Common myeloid progenitor, CD34-positive (primary cell): ENCODE results near the gene DOCK6.

Experiments used
- CTCF ChIA-PET: fragments of 350-600 bp; sonication (Branson Sonifier 250); formaldehyde crosslinking; loops from one replicate; lab custom pipeline; 2021; ENCODE audit warnings: antibody characterized with exemption; lab: Charles Lee
- POLR2A ChIA-PET: fragments of 350-600 bp; sonication (Branson Sonifier 250); formaldehyde crosslinking; loops from one replicate; lab custom pipeline; 2021; ENCODE audit warnings: antibody characterized with exemption; lab: Charles Lee
- DNase-seq, 3 donors: peaks; one replicate each; pipeline versions ENCODE4 v3.0.0 to v3.0.0-alpha.2; 2013
- H3K27ac ChIP-seq, 2 experiments: 1 replicate in 1 of 2; 2 replicates in 1 of 2; pipeline ENCODE4 v1.7.0; 2013; ENCODE audit warnings: inconsistent platforms in 2 of 2, low read length in 2 of 2, mild to moderate bottlenecking in 2 of 2, low read depth in 1 of 2, moderate library complexity in 1 of 2; ENCODE audit not compliant: severe bottlenecking in 2 of 2, insufficient read depth in 1 of 2, poor library complexity in 1 of 2
- H3K27me3 ChIP-seq, 5 experiments: replicated peaks in 2 of 5; 1 replicate in 3 of 5; 2 replicates in 2 of 5; pipeline versions ENCODE4 v1.6.1 to v1.7.0; 2013; ENCODE audit warnings: low read length in 4 of 5, mild to moderate bottlenecking in 2 of 5, moderate library complexity in 2 of 5, inconsistent platforms in 1 of 5; ENCODE audit not compliant: insufficient read depth in 5 of 5, control insufficient read depth in 4 of 5
- H3K36me3 ChIP-seq, 4 experiments: 1 replicate in 2 of 4; 2 replicates in 2 of 4; pipeline versions ENCODE4 v1.6.1 to v1.7.0; 2013; ENCODE audit warnings: low read length in 3 of 4, control low read depth in 1 of 4, mild to moderate bottlenecking in 1 of 4; ENCODE audit not compliant: control insufficient read depth in 4 of 4, insufficient read depth in 4 of 4
- H3K4me1 ChIP-seq, 4 experiments: 1 replicate in 3 of 4; 2 replicates in 1 of 4; pipeline versions ENCODE4 v1.6.1 to v1.7.1; 2013; ENCODE audit warnings: low read length in 3 of 4, mild to moderate bottlenecking in 3 of 4, control low read depth in 1 of 4, inconsistent platforms in 1 of 4, moderate library complexity in 1 of 4; ENCODE audit not compliant: control insufficient read depth in 4 of 4, insufficient read depth in 4 of 4; ENCODE audit errors: control extremely low read depth in 1 of 4
- H3K4me3 ChIP-seq, 7 experiments: 1 replicate in 4 of 7; 2 replicates in 3 of 7; pipeline versions ENCODE4 v1.5.1 to v1.7.0; 2013; ENCODE audit warnings: mild to moderate bottlenecking in 7 of 7, low read length in 6 of 7, moderate library complexity in 6 of 7, inconsistent platforms in 2 of 7, low read depth in 2 of 7, control low read depth in 1 of 7; ENCODE audit not compliant: insufficient read depth in 4 of 7, control insufficient read depth in 1 of 7; ENCODE audit errors: extremely low read depth in 1 of 7
- H3K9me3 ChIP-seq, 5 experiments: 1 replicate in 4 of 5; 2 replicates in 1 of 5; pipeline versions ENCODE4 v1.6.1 to v1.7.1; 2013; ENCODE audit warnings: low read length in 4 of 5, mild to moderate bottlenecking in 2 of 5, inconsistent platforms in 1 of 5, low read depth in 1 of 5, moderate library complexity in 1 of 5; ENCODE audit not compliant: control insufficient read depth in 4 of 5, insufficient read depth in 2 of 5; ENCODE audit errors: control extremely low read depth in 1 of 5
- WGBS: methylation state at CpG from one replicate; pipeline ENCODE4 v1.1.5; 2013; ENCODE audit not compliant: insufficient coverage; 5-methylcytosine and 5-hydroxymethylcytosine counted together

Gene DOCK6

GRCh38 chr19:11171144-11171543 lies 91.2 kb downstream of the DOCK6 start:
- H3K36me3 ChIP-seq: peaks cover 2 to 52% (median 16%) of the 10 kb centered on the region in 4 experiments
- DNase-seq: no peak
- CTCF ChIA-PET: no interaction called here
- no peak overlapping the region for H3K4me3 ChIP-seq
- no peaks in the 10 kb centered on the region for H3K27me3 ChIP-seq
- POLR2A ChIA-PET: no interaction called here
- 100% methylated on average over 2 of the region's 5 CpGs for WGBS
- H3K27ac ChIP-seq: no peak overlapping the region
- no peaks in the 10 kb centered on the region for H3K4me1 ChIP-seq
- no peaks in the 10 kb centered on the region for H3K9me3 ChIP-seq

DNA sequence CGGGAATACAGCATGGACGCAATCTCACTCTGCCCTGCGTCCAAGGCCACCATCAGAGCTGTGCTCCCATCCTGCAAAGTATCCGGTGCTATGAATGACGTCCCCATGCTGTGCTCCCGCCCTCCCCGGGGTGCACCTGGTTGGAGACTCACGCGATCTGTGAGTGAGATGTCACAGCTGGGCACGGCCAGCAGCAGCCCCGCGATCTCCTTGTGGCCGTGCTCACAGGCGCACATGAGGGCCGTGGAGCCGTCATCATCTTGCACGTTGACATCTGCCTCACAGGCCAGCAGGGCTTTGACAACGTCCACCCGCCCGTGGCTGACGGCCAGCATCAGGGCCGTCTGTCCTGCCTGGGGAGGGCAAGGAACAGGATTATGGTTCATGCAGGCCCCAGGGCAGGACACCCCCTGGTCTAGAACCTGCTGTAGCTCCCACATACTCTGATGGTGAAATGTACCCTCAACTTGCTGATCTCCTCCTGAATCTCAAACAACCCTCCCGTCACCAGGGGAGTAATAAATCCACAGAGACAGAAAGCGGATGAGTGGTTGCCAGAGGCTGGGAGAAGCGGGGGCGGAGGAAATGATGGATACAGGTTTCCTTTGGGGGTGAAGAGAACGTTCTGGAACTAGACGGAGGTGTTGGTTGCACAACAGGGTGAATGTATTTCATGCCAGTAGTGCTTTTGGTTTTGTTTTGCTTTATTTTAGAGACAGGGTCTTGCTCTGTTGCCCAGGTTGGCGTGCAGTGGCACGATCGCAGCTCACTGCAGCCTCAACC lies 92.2 kb downstream of the DOCK6 start:
- POLR2A ChIA-PET: no interaction called here
- Histone ChIP-seq H3K4me1 (no peaks in the 10 kb centered on the region), H3K9me3 (no peaks in the 10 kb centered on the region), H3K36me3 (peaks cover 5 to 58% (median 16%) of the 10 kb centered on the region in 4 experiments), H3K27me3 (no peaks in the 10 kb centered on the region), H3K27ac (no peak overlapping the region), H3K4me3 (no peak overlapping the region)
- peak in 1 of 3 donors; percentile 15 for DNase-seq
- CTCF ChIA-PET: no interaction called here
- WGBS: 95% methylated on average over 30 of the region's 31 CpGs

GRCh38 chr19:11168568-11168967 lies 93.8 kb downstream of the DOCK6 start:
- Histone ChIP-seq H3K4me1 (no peaks in the 10 kb centered on the region), H3K4me3 (no peak overlapping the region), H3K9me3 (no peaks in the 10 kb centered on the region), H3K27me3 (no peaks in the 10 kb centered on the region), H3K36me3 (peaks cover 3 to 46% (median 13%) of the 10 kb centered on the region in 4 experiments), H3K27ac (no peak overlapping the region)
- ChIA-PET CTCF (interaction anchor here (1.4 kb wide), 1 partner anchor 42 kb away, joined by 4 read pairs; no protein-coding TSS in a partner anchor), POLR2A (interaction anchor here (0.9 kb wide), 1 partner anchor 11 kb away, joined by 3 read pairs; no protein-coding TSS in a partner anchor)
- DNase-seq: no peak
- 88% methylated on average over 7 of the region's 7 CpGs for WGBS

DNA sequence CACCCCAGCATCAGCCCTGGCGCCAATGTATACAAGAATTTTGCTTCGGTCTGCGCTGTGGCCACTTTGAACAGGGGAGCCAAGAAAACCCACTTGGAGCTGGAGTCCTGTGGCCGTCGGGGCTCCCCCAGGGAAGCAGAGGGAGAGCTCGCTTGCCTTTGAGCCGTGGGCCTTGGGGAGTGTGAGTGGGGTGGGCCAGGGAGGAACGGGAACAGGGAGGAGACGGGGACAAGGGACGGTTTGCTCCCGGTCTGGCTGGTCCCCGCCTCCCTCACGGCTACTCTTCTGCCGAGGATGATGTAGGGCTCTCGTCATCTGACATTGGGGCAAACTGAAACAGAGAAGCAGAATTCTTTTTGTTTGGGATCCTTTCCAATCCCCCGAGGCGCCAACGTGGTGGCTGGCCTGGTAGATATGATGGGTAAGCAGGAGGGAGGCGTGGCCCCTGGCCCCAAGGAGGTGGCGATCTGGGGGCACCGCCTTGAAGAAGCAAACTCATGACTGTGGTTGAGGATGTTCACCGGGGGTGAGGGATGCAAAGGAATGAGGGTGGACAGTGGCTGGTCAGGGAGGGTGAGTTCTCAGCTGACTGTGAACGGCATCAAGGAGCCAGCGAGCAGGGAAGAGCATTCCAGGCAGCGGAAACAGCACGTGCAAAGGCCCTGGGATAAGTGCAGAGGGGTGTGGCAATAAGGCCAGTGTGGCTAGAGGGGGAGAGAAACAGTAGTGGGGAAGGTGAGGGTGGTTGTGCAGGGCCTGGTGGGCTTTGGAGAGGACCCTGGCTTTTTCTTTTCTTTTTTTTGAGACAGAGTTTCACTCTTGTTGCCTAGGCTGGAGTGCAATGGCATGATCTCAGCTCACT lies 95.8 kb downstream of the DOCK6 start:
- no peak for DNase-seq
- Histone ChIP-seq H3K36me3 (peaks cover 3 to 32% (median 9%) of the 10 kb centered on the region in 4 experiments), H3K9me3 (no peaks in the 10 kb centered on the region), H3K27me3 (no peaks in the 10 kb centered on the region), H3K4me1 (no peaks in the 10 kb centered on the region), H3K27ac (no peak overlapping the region), H3K4me3 (no peak overlapping the region)
- WGBS: 91% methylated on average over 23 of the region's 26 CpGs
- ChIA-PET CTCF (interaction anchor here (1.3 kb wide), 1 partner anchor 37 kb away, joined by 3 read pairs; no protein-coding TSS in a partner anchor), POLR2A (no interaction called here)

GRCh38 chr19:11165486-11166030 lies 96.8 kb downstream of the DOCK6 start:
- H3K27ac ChIP-seq: no peak overlapping the region
- no peak overlapping the region for H3K4me3 ChIP-seq
- 100% methylated on average over 8 of the region's 13 CpGs for WGBS
- H3K27me3 ChIP-seq: no peaks in the 10 kb centered on the region
- no peaks in the 10 kb centered on the region for H3K4me1 ChIP-seq
- ChIA-PET POLR2A (no interaction called here), CTCF (no interaction called here)
- H3K36me3 ChIP-seq: peaks cover 3 to 30% (median 8%) of the 10 kb centered on the region in 4 experiments
- H3K9me3 ChIP-seq: no peaks in the 10 kb centered on the region
- no peak for DNase-seq

DNA sequence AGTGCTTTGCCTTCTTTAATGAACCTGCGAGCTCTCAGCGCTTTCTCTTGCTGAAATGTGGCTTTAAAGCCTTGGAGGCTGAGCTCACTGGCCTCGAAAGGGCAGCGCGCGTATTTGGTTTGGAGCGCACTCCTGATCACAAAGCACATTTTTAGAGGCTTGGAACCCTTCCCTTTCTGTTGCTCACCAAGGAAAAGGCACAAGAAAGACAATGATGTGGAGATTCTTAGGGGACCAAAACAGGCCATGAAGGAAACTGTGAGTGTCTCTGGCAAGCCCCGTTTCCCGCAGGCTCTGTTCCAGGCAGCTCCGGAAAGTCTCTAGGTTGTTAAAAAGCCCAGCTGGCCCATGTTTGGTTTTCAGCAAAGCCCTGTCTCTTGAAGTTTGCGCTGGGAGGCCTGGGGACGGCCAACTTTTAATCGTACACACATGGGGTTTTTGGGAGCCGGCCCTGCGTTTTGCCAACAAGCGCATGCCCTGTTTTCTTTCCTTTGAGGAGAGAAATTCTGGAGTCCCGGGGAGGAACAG lies 97.4 kb downstream of the DOCK6 start:
- ChIA-PET CTCF (interaction anchor here (1.0 to 1.6 kb wide), 2 partner anchors 9 to 39 kb away, joined by 3 to 8 read pairs; partner anchors contain the start of gene SPC24), POLR2A (no interaction called here)
- no peak for DNase-seq
- no peak overlapping the region for H3K27ac ChIP-seq
- no peaks in the 10 kb centered on the region for H3K27me3 ChIP-seq
- peaks cover 2 to 25% (median 5%) of the 10 kb centered on the region in 4 experiments for H3K36me3 ChIP-seq
- no peak overlapping the region for H3K4me3 ChIP-seq
- H3K9me3 ChIP-seq: peaks cover 0 to 1% (median 0%) of the 10 kb centered on the region in 5 experiments
- WGBS: 93% methylated on average over 12 of the region's 17 CpGs
- no peaks in the 10 kb centered on the region for H3K4me1 ChIP-seq
